Non-pigmented ciliary epithelial cell (primary cell): ENCODE results near the gene KYAT1.

Experiments
- DNase-seq: peaks from one replicate; pipeline ENCODE4 v3.0.0-alpha.2; 2010; ENCODE audit warnings: low read depth

Gene KYAT1

DNA sequence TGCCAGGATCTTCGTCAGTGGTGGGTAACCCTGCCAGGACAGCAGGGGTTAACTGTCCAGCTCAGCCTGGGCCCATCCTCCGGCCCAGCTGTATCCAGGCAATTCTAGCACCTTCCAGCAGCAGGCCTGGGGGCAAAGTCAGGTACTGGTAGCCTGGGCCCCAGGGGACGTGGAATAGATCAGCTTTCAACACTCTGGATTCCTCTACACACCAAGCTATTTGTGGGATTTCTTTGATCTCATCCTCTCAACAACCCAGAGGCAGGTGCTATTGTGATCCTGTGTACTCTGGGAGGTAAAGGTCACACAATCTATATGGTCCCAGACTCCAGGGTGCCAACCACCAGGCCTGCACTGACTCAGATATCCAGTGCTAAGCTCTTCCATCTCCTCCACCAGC is 43.4 kb downstream of the KYAT1 start:
- no peak for DNase-seq

DNA sequence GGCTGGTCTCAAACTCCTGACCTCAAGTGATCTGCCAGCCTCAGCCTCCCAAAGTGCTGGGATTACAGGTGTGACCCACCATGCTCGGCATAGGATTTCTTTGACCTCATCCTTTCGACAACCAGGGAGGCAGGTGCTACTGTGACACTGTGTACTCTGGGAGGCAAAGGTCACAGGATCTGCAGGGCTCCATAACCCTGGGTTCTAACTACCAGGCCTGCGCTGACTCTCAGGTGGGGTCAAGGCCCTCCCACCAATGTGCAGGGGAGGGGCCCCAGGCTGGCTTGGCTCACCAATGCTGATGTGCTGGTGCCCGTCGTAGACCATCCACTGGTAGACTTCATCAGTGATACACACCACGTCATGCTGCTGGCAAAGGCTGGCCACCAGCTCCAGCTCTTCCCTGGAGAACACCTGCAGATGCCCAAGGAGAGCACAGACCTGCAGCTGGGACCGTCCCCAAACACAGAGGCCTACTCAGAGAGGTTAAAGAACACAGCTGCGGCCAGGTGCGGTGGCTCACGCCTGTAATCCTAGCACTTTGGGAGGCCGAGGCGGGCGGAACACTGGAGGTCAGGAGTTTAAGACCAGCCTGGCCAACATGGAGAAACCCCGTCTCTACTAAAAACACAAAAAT is 45.1 kb downstream of the KYAT1 start:
- DNase-seq: no peak

DNA sequence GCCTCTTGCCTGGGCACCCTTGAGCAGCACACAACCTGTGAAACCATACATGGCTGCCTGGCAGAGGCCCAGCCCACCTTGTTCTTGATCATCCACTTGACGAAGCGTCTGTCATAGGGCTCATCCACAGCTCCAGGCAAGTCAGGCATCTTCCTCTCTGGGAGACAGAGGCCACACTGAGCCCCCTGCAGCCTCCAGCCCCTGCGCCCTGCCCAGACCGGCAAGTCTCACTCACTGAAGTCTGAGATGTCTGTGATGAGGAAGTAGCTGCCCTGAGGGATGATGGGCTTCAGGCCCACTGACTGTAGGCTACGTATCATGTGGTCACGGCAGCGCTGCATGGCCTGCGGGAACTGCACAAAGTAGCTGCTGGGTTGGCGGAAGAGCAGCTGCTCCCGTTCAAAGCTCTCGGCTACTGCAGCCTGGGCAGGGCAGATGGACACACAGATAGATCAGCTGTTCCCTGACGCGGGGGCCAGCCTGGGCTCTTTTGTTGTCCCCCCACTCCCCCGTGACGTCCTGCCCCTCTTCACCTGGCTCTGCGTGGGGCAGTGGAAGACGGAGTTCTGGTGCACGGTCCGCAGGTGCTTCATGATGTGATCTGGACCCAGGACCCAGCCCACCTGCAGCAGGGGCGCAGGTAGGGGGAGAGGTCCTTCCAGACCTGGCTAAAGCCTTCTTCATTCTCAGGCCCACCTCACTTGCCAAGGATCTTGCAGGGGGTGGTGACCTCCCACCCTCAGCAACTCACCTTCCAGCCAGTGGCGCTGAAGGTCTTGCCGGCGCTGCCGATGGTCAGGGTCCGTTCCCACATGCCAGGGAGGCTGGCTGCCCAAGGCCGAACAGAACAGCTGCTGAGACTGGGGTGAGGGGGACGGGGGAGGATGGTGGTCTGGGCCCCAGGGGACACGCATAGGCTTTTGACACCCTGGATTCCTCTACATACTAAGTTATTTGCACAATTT is 46.2 kb downstream of the KYAT1 start:
- DNase-seq: no peak

DNA sequence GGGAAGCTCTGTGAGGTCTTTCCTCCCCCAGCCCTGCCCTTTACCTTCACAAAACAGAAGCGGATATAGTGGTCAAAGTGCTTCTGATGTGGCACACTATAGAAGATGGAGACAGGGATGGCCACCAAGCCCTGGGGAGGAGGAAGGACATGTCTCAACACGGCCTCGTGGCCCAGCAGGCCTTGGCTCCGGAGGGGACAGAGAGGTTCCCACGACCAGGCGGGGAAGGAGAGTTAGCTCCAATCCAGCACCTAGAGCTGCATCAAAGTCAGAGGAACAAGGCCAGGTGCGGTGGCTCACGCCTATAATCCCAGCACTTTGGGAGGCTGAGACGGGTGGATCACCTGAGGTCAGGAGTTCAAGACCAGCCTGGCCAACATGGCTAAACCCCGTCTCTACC is 48.1 kb downstream of the KYAT1 start:
- no peak for DNase-seq

DNA sequence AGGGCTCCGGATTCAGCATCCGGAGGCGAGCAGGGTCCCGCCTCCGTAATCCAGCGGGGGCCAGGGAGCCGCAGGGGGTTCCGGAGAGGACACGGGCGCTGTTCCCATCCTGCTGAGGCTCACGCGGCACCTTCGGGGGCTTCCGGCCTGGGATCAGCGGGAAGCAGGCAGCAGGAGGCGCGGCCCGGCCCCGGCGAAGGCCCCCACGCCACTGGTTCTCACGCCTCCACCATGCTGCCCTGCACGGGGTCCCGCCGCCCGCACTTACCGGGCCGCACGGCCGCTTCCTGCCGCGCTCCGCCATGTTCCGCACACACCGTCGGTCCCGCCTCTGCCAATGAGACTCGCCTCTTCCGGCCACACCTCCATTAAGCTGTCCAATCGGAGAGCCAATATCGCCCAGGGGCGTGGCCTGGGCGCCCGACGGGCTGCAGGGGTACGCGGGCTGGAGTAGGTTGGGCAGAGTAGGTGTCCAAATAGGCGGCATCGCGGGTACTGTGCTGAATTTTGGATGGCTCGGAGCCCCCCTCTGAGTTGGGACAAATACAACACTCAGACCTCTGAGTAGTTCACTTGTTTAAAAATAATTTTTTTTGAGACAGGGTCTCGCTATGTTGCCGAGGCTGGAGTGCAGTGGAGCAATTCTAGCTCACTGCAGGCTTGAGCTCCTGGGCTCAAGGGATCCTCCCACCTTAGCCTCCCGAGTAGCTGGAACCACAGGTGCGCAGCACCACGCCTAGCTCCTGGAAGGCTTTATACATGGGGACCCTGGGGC is 52.1 kb downstream of the KYAT1 start, which contains the start of gene SPOUT1:
Gene SPOUT1 (minus strand): TSS at position 318 of the 775 bp plus-strand sequence. CDS start 14 bp downstream, at position 304.
- DNase-seq: peak; percentile 54

DNA sequence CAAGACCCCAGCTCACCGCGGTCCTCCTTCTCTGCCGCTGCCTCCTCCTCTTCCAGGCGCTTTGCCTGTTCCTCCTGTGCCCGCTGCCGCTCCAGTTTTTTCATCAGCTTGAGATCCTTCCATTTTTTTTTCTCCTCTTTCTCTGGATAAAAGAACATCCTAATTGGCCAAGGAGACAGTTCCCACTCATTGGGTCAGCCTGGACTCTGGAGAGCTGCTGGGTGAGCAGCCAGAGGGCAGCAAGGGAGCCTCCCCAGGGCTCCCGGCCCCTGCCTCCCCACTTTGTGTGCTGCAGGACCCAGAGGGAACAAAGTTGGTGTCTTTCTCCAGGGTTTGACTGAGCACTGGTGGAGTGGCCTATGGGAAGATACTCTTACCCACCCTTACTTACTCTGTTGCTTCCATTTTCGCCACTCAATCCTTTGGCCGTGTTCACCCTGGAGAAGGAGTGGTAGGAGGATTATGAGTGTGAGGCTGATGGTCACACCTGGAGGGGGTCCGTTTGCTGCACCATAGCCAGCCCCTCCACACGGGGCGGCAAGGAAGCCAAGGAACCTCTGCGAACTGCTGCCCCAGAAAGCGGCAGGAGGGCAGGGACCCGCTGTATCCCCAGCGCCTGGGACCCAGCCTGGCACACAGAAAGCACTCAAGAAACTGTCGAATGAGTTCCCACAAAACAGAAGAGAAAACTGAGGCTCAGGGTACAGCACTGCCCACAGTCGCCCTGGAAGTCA is 52.9 kb downstream of the KYAT1 start:
- DNase-seq: no peak

DNA sequence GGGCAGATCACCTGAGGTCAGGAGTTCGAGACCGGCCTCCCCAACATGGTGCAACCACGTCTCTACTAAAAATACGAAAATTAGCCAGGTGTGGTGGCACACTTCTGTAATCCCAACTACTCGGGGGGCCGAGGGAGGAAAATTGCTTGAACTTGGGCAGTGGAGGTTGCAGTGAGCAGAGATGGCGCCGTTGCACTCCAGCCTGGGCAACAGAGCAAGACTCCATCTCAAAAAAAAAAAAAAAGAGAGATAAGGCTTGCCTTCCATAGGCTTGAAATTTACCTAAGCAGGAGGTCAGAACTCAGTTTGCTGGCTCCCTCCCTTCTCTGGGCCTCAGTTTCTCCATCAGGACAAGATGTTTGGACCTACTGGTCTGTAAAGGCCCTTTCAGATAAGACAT is 53.5 kb downstream of the KYAT1 start:
- no peak for DNase-seq

DNA sequence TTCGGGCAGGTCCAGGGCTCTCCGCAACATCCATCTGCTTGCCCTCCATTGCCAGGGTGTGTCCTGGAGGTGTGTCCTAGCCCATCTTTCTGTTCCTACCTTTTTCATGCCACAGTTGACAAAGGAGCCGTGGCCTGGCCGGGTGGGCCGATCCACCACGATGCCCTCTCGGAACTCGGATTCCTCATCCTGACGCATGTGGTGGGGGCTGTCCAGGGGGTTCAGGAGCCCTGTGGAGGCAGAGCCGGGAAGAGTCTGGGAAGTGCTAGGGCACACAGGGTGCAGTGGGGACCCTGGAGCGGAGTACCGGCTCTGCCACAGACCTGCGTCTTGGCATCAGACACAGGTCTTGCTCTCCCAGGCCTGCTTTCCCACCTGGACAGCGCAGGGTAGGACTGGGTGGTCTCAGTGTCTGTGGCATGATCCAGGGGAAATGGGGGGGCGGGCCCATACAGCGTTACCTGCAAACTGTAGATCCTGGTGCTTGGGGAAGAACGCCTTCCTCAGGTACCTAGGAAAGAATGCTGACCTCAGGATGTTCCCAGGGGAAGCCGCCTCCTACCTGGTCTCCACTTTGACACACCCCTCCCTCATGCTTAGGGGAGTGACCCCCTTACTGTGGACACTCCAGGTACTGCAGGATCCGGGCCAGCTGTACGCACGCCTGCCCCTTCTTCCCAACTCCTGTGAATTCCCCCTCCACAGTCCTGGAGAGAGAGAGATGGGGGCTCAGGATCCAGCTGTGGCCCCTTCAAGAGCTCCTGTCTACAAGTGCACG is 55.6 kb downstream of the KYAT1 start:
- DNase-seq: no peak

DNA sequence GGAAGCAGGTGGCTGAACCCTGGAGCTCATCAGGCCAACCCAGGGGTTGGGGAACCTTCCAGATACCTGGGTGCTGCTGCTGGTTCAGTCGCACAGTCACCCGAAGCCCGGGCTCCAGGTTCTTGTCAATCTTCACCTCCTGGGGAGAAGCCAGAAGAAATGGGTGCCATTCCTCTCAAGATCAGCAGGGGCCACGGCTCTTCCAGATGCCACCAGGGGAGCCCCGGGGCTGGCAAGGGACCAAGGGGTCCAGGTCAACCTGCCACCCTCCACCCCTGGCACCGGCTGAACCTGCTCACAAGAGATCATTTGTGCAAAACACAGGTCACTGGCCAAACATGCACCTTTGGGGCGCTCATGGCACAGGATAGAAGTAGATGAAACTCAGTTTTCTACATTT is 56.8 kb downstream of the KYAT1 start:
- DNase-seq: no peak

DNA sequence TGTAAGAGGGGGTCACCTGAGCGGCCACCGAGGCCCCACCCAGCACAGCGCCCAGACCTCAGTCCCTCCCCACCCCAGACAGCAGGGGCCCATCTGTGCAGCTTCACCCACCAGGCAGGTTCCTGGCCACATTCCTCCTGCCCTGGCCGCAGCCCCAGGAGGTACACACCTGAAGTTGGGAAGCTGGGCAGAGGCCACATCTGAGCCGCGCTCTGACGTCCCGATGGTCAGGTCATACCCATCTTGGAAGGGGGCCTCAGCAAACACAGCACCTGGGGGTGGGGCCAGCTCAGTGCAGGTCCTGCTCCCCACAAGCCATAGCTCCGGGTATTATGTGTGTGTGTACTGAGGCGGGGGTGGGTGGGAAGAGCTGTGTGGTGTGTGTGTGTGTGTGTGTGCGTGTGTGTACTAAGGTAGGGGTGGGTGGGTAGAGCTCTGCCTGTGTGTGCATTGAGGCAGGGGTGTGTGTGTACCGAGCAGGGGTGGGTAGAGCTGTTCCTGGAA is 57.8 kb downstream of the KYAT1 start:
- no peak for DNase-seq

DNA sequence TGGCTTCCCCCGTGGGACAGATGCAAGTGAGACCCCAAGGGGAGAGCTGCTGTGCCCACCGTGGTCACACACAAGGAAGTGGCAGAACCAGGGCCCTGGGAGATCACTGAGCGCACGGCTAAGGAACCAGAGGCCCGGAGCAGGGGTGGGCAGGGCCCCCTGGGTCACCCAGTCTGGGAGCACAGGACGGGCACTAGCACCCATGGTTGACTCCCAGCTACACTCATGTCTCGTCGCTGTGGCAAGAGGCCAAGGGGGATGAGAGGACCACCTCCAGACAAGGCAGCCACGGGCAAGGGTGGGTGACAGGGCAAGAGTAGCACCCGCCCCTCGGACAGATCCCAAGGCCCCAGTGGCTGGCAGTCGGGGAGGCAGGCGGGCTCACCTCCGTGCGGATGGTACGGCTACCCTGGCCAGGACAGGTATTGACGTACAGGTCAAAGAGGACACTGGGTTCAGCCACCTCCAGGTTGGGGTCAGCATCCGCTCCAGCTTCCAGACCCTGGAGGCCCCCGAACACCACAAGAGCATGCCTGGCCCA is 58.3 kb downstream of the KYAT1 start:
- DNase-seq: no peak

DNA sequence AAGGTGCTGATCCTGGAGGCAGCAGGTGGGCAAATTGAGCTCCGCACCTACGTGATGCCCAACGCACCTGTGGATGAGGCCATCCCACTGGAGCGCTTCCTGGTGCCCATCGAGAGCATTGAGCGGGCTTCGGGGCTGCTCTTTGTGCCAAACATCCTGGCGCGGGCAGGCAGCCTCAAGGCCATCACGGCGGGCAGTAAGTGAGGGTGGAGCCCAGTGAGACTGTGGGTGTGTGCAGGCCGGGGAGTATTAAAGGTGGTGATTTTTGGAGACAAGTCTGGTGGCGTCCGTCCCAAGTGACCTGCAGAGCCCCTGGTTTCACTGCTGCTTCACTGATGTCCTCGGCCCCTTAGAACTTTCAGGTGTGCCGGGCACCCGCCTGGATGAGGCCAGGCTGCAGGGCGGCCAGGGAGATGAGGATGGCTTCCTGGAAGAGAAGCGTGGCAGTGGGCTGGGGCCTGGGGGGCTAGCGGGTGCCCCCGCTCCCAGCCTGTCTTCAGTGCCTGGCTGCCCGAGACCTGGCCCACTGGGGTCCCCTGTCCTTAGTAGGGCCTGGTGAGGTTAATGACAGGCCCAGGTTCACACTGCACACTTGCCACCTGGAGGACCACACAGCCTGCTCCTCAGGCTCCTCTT is 59.2 kb downstream of the KYAT1 start:
- DNase-seq: no peak

DNA sequence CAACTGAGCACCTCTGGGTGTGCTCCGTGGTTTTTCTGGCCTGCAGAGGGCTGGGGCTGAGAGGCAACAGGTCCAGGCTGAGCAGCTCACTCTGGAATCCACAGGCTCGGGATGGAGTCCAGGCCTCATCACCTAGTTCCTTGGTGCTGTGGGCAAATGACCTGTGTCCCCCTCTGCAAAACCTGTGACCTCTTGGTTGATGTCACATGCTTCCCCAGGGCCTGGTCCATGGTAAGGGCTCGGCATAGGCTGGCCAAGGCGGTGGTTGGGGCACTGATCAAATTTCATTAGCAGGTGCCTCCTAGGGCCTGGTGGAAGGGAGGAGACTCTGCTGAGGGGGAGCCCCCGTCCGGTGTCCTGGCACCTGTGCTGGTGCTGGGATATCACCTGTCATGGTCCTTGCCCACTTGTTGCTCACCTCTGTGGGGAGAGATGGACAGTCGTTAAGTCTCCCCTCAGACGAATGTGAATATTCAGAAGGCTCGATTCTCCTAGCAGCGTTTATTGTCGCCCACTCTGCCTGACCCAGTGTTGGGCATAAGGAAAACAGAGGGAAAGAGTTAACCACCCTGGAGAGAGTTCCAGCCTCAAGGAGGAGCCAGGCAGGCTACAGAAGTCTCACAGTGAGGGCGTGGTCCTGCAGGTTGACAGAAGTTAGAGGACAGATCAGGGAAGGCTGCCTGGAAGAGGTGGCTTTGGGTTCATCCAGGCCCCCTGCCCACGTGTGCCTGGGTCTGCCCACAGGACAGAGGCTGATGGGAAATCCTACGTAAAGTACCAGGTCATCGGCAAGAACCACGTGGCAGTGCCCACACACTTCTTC is 60.0 kb downstream of the KYAT1 start:
- no peak for DNase-seq

DNA sequence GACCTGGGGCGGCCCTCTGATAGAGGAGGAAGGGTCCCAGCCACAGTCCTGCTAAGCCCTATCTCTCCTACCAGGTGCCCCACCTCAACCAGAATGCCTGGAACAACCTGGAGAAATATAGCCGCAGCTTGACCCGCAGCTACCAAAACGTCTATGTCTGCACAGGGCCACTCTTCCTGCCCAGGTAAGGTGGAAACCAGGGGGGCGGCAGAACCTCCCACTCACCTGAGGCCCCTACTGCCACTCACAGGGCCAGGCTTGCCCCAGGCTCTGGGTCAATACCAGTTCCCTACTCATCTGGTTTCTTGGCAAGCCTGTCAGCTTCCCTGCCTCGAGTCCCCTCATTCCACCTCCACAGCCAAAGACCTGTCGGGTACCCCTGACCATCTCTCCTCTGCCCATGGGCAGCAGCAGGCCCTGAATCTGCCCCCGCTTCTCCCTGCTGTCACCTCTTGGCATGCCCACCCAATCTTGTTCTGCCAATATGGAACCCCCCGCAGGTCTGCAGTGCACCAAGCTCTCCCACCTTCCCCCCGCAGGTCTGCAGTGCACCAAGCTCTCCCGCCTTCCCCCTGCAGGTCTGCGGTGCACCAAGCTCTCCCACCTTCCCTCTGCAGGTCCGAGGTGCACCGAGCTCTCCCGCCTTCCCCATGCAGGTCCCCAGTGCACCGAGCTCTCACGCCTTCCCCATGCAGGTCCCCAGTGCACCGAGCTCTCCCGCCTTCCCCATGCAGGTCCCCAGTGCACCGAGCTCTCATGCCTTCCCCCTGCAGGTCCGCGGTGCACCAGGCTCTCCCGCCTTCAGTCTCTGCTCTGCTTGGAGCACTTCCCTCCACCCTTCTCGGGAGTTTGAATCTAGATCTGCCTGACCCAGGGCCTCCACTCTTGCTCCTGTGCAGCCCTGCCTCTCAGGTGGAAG is 60.8 kb downstream of the KYAT1 start:
- no peak for DNase-seq

DNA sequence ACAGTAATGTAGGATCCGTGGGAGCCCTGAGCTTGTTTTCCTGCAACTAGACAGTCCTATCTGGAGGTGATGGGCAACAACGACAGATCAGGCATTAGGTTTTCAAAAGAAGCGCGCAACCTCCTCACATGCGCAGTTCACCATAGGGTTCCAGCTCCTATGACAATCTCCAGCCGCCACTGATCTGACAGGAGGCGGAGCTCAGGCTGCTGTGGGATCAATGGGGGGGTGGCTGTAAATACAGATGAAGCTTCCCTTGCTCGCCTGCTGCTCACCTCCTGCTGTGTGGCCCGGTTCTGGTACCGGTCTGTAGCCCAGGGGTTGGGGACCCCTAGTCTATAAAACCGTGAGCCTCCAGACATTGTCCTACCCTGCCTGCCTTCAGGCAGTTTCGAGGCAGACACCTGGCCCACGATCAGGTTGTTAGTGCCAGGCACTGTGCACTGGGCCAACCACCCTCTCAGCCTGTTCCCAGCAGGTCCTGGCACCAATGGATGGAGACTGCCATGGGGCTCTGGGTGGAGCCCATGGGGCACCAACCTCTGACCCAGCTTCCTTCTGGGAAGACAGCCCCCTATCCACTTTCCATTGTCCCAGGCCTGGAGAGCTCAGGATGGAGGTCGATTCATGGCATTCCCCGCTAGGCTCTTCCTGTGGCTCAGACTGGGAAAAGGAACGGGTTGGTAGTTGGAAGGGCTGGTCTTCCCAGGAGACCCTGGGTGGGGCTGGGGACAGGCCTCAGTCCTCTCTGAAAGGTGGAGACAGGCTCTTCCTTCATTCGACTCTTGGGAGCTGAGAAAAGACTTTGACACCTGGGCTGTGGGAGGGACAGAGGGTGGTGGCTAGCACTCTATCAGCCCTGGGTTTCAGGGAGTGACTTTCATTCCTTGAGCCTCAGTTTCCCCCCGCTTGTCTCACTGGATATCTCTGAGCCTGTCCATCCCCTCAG is 61.8 kb downstream of the KYAT1 start:
- no peak for DNase-seq

DNA sequence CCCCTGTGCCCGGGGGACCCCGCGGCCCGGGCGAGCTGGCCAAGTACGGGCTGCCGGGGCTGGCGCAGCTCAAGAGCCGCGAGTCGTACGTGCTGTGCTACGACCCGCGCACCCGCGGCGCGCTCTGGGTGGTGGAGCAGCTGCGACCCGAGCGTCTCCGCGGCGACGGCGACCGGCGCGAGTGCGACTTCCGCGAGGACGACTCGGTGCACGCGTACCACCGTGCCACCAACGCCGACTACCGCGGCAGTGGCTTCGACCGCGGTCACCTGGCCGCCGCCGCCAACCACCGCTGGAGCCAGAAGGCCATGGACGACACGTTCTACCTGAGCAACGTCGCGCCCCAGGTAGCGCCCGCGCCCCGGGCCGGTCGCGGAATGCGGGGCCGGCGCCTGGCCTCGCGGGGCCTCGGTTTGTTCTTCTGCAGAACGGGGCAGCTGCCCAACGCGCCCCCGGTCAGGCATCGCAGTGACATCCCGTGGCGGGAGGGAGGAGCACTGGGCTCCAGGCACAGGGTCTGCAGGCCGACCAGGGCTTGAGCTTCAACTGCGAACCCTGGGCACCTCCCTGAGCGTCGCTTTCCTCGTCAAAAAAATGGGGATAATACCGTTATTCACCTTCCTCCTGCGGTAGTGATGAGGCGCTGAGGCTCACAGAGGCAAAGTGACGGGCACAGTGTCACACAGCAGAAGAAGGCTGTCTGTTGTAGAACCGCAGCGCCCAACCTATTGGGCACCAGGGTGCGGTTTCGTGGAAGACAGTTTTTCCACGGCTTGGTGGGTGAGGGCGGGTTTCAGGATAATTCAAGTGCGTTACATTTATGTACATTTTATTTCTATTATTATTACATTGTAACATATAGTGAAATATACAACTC is 62.7 kb downstream of the KYAT1 start:
- DNase-seq: no peak
